ENCODE data around the gene IQSEC2.

DNA sequence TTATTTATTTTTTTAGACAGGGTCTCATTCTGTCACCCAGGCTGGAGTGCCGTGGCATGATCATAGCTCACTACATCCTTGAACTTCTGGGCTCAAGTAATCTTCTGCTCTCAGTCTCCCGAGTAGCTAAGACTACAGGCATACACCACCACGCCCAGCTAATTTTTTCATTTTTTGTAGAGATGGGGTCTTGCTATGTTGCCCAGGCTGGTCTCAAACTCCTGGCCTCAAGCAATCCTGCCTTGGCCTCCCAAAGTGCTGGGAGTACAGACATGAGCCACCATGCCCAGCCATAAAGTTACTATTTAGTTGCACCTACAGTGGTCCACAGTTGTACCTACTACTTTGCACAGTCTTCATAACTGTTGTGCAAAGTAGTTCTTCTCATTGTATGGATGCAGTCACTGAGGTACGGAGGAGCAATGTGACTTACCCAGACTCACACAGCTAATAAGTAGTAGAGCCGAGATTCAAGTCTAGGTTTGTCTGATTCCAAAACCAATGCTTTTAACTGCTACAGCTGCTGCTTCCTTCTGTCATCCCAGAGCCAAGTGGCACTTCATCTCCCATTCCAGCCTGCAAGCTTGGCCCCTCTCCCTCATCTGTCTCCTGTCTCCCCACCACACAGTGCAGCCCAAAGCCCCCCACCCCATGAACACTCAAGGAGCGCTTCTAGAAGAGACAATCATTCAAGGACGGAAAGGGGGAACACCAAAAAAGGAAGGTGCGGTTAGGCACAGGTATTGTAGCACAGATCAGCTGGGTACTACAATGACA is 24.0 kb upstream of the IQSEC2 start:
- no peak for TF ChIP-seq EZH2 (IDR thresholded peaks at IDR 0.05; ENCODE audit: insufficient read depth, poor library complexity, severe bottlenecking)
- no peak for TF ChIP-seq EZH2phosphoT487 (IDR thresholded peaks at IDR 0.05; ENCODE audit: insufficient read depth, low read depth)
